GM12801 (cell line): ENCODE measurements around the gene RACGAP1.

Experiments used
- TF ChIP-seq, protein P1 (sequence below): IDR thresholded peaks from one replicate; pipeline ENCODE4 v1.5.1; 2011; ENCODE audit warnings: control low read depth; ENCODE audit not compliant: insufficient read length; ENCODE audit errors: extremely low read depth

Gene RACGAP1

DNA sequence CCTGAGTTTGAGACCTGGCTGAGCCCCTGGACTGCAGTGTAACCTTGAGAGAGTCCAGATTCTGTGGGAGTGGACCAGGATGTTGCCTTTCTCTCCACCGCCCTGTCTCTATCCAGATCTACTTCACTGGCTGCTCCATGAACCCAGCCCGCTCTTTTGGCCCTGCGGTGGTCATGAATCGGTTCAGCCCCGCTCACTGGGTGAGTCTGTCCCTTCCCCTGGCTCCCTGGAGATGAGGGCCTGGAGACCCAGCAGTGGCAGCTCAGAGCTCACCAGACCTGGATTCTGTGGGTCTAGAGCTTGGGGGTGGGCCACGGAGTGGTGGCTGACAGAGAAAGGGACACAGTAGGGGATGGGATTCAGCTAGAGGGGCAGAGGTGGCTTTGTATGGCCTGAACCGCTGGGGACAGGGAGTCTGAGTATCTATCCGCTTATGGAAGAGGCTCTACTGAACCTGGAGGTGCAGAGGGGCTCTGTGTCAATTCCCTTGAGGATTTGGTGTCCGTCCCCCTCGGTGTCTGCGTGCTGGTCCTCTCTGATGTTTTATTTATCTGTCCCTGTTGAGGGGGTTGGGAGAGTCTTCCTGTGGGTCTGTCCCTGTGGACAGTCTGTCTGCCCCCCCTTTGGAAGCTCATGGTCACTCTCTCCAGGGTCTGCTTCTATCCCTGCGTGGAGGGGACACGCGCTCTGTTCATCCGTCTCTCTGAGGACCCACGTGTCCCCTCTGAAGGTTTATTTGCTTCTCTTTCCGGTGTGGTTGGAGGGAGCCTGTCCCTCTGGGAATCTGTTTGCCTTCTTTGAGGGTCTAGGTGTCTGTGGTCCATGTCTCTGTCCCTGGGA, 61.1 kb downstream of the RACGAP1 start:
- TF ChIP-seq, protein P1, sequence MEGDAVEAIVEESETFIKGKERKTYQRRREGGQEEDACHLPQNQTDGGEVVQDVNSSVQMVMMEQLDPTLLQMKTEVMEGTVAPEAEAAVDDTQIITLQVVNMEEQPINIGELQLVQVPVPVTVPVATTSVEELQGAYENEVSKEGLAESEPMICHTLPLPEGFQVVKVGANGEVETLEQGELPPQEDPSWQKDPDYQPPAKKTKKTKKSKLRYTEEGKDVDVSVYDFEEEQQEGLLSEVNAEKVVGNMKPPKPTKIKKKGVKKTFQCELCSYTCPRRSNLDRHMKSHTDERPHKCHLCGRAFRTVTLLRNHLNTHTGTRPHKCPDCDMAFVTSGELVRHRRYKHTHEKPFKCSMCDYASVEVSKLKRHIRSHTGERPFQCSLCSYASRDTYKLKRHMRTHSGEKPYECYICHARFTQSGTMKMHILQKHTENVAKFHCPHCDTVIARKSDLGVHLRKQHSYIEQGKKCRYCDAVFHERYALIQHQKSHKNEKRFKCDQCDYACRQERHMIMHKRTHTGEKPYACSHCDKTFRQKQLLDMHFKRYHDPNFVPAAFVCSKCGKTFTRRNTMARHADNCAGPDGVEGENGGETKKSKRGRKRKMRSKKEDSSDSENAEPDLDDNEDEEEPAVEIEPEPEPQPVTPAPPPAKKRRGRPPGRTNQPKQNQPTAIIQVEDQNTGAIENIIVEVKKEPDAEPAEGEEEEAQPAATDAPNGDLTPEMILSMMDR: no peak

DNA sequence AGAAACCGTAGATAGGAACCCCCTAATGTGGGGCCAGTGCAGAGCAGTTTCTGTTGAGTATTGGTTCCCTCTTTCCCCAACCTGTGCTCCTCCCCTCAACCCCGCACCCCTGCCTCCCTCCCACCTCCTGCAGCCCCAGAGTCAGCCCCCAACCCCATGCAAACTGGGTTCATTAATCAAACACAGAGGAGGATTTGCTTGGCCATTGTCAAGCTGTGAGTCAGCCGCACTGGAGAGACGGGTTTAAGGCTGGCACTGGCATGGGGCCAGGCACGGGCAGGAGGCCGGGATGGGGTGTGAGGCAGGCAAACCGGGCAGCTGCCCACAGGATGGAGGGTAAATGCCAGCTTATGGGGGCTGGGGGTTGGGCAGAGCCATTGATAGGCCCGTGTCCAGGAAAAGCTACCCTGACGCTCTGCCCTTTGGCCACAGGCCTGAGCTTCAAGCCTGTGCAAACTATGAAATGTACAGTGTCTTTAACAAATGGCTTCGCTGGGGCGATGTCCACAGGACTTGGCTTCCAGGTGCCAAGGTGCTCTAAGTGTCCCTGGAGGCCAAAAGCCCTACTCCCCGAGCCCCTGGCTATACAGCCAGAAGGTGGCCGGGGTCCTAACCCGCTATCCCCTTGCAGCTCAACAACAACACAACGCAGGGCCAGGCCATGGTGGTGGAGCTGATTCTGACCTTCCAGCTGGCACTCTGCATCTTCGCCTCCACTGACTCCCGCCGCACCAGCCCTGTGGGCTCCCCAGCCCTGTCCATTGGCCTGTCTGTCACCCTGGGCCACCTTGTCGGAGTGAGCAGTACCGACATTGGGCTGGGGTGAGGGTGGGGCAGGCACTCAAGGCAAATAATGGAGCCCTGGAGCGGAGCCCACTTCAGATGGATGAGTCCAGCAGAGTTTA, 62.2 kb downstream of the RACGAP1 start:
- TF ChIP-seq, protein P1: no peak

DNA sequence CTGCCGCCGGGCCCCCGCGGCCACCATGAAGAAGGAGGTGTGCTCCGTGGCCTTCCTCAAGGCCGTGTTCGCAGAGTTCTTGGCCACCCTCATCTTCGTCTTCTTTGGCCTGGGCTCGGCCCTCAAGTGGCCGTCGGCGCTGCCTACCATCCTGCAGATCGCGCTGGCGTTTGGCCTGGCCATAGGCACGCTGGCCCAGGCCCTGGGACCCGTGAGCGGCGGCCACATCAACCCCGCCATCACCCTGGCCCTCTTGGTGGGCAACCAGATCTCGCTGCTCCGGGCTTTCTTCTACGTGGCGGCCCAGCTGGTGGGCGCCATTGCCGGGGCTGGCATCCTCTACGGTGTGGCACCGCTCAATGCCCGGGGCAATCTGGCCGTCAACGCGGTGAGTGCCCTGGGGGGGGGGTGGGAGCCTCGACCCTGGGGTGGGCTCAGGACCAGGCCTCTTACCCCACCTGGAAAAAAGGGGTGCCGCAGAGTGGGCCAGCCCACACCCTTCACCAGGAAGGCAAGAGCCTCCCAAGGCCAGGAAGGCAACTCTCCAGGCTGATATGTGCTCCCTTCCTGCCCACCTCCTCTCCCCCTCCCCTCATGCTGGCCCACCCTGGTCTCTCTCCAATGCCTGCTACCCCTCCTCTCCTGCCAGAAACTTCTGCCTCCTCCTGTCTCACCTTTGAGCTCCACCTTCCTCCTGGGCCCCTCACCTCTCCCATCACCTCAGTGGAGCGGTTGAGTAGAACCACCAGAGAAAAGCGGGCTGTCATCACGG, 63.1 kb downstream of the RACGAP1 start:
- TF ChIP-seq, protein P1: no peak

DNA sequence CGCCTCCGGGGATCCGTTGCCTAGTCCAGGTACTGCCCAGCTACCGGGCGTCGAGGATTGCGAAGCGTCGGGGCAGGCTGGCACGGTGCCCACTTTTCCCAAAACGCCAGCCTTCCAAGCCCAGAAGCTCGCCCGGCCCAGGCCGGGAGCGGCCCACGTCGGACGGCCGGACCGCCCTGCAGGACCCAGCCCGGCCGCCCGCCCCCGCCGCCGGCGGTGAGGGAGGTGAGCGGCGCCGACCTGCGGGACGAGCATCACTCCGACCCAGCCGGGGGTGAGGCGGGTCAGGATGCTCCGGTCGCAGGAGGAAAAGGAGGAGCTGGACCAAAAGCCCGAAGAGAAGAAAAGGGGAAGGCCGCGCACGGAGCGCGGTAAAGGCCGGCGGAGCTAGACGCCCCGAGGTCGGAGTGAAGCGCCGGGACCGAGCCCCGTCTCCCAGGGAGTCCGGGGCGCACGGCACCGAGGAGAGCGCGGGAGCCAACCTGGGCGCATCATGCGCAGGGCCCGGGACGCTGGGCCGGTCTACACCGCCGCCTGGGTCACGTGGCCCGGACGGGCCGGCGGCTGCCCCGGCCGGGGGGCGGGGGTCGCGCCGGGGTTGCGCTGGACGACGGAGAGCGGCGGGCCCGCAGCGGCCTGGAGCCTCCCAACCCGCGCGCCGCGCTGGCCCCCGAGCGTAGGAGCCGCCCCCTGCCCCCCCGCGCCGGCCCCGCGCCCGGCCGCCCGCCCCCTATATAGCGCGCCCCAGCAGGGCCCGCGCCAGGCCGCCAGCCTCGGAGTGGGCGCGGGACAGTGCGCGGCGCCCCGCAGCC, 64.0 kb downstream of the RACGAP1 start, which contains the start of gene AQP5:
Gene AQP5 (plus strand): TSS at position 762 of the 812 bp plus-strand sequence. CDS start 146 bp downstream, outside the sequence.
- TF ChIP-seq, protein P1: no peak

DNA sequence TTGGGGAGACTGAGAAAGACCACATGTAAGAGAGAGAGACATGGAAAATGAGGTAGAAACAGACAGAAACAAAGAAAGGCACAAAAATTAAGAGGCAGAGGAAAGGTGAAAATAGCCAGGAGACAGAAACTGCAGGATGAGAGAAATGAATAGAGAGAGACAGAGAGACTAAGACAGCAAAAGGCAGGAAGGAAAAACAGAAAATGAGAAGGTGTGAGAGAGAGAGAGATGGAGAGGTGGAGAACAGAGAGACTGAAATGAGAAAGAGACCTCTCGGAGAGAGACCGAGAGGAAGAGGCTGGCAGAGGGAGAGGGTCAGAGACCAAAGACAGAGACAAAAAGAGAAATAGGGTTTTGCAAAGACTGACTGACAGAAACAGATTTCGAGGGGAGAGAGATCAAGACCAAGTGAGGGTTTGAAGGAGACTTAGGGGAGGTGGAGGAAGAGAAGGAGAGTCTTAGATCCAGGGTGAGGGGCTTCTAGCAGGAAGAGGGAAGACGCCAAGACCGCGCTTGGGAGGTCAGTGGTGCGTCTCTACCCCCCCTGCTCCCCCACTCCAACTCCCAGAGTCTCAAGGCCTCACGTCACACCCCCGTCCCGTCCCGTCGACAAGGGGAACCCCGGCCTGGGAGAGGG, 64.7 kb downstream of the RACGAP1 start:
- TF ChIP-seq, protein P1: no peak

DNA sequence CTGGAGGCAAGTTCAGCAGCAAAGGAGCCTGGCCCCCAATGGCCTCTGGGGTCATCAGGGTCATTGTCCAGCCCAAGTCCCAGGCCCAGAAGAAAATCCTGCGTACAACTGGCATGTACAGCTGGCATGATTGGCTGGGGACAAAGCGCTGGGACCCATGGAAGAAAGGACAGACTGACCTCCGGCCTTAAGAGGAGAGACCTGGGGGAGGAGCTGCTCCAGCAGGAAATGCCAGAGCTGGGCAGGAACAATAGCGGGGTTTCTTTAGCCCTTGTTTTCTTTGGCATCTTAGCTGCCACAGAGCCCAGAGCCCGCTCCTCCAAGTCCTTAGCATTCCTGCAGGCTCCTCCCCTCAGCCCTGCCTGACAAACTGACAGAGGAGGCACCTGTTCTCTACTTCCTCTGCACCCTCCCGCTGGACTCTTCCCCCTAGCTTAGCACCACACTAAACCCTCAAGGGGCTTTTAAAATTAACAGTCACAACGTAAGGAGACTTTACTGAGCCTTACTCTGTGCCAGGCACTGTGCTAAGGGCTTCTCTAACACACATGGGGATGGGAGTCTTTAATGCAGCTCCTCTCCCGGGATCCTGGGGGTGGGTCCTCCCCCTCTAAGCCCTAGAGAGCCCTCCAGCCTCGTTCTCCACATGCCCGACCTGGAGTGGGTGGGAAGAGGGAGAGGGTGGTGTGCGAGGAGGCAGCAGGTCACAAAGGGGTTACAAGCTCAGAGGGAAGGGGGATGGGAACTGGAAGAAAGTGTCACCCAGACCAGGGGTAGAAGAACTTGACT, 65.4 kb downstream of the RACGAP1 start:
- TF ChIP-seq, protein P1: no peak
